GM18519 (cell line): ENCODE measurements around the gene EHD4.

ENCODE experiments used
- ATAC-seq: cut with Tn5 transposase; IDR thresholded peaks from one replicate; pipeline ENCODE4 v1.9.1; 2021; ENCODE audit warnings: mild to moderate bottlenecking, moderate library complexity; ENCODE audit not compliant: unreplicated experiment, low FRiP score

Gene EHD4

GRCh38 chr15:41940441-41940857 lies 31.9 kb downstream of the EHD4 start:
- no peak for ATAC-seq

GRCh38 chr15:41939986-41940385 lies 32.4 kb downstream of the EHD4 start:
- no peak for ATAC-seq

- no peak for ATAC-seq
These were observed 34.8 kb downstream of the EHD4 start for GRCh38 chr15:41937568-41937923.

- no peak for ATAC-seq
These were observed 35.4 kb downstream of the EHD4 start for GRCh38 chr15:41936649-41937567.

GRCh38 chr15:41936155-41936554 lies 36.2 kb downstream of the EHD4 start:
- no peak for ATAC-seq

GRCh38 chr15:41935566-41936020 lies 36.8 kb downstream of the EHD4 start:
- no peak for ATAC-seq

GRCh38 chr15:41934843-41935242 lies 37.5 kb downstream of the EHD4 start:
- no peak for ATAC-seq

GRCh38 chr15:41933771-41934170 lies 38.6 kb downstream of the EHD4 start:
- ATAC-seq, result no peak

- no peak for ATAC-seq
These were observed 39.0 kb downstream of the EHD4 start for GRCh38 chr15:41933326-41933725.

GRCh38 chr15:41932511-41933289 lies 39.7 kb downstream of the EHD4 start:
- no peak for ATAC-seq

GRCh38 chr15:41932101-41932500 lies 40.3 kb downstream of the EHD4 start:
- ATAC-seq, result no peak

- ATAC-seq, result no peak
These were observed 41.5 kb downstream of the EHD4 start for GRCh38 chr15:41930867-41931222.

GRCh38 chr15:41930221-41930866 lies 42.0 kb downstream of the EHD4 start:
- no peak for ATAC-seq

- ATAC-seq, result no peak
These were observed 43.4 kb downstream of the EHD4 start for GRCh38 chr15:41928637-41929620.

GRCh38 chr15:41928100-41928499 lies 44.3 kb downstream of the EHD4 start:
- no peak for ATAC-seq

GRCh38 chr15:41927536-41927935 lies 44.8 kb downstream of the EHD4 start:
- ATAC-seq, result no peak

- ATAC-seq, result no peak
These were observed 45.9 kb downstream of the EHD4 start for GRCh38 chr15:41926185-41927056.

- ATAC-seq, result no peak
These were observed 47.2 kb downstream of the EHD4 start for GRCh38 chr15:41925086-41925608.
